HepG2 (cell line): Measurements from ENCODE around the gene TMEM14A. TPM values are rescaled to one million over a fixed set of nuclear protein-coding genes. Genes with fewer than 3 reads are reported as not detected.

Experiments
- ATF1 ChIP-seq: IDR thresholded peaks from 2 replicates; pipeline ENCODE4 v1.6.1; 2016; ENCODE audit warnings: mild to moderate bottlenecking, control low read depth
- ATF3 ChIP-seq: sonication (generic); formaldehyde crosslinking; IDR thresholded peaks from 2 replicates; pipeline ENCODE4 v1.4.0; 2020; ENCODE audit warnings: missing genetic modification reagents
- ATF7 ChIP-seq, 2 experiments: fragments of 450-650 bp in 1 of 2; sonication (generic) in 1 of 2; formaldehyde crosslinking in 1 of 2; IDR thresholded peaks; 2 replicates each; pipeline versions ENCODE4 v1.4.0 to v1.6.1; 2016 to 2020; ENCODE audit warnings: antibody characterized with exemption in 1 of 2, mild to moderate bottlenecking in 1 of 2, missing genetic modification reagents in 1 of 2
- CSRNP1 ChIP-seq: sonication (generic); formaldehyde crosslinking; IDR thresholded peaks from 2 replicates; pipeline ENCODE4 v1.8.1; 2023; ENCODE audit warnings: mild to moderate bottlenecking, missing genetic modification reagents
- GATA4 ChIP-seq: sonication (generic); IDR thresholded peaks from 2 replicates; pipeline ENCODE4 v1.6.1; 2016; ENCODE audit warnings: antibody characterized with exemption, low read depth, borderline replicate concordance
- MLX ChIP-seq: IDR thresholded peaks from 2 replicates; pipeline ENCODE4 v1.6.1; 2016
- NFIC ChIP-seq: IDR thresholded peaks from 2 replicates; pipeline ENCODE4 v1.6.1; 2012; ENCODE audit warnings: mild to moderate bottlenecking, low read length, inconsistent platforms
- POGK ChIP-seq: sonication (generic); formaldehyde crosslinking; conservative IDR thresholded peaks from 2 replicates; pipeline ENCODE4 v1.8.0; 2022; ENCODE audit warnings: mild to moderate bottlenecking, moderate library complexity, missing genetic modification reagents
- RBAK ChIP-seq: sonication (generic); formaldehyde crosslinking; IDR thresholded peaks from 2 replicates; pipeline ENCODE4 v1.5.1; 2020; ENCODE audit warnings: mild to moderate bottlenecking, missing genetic modification reagents
- RBM39 ChIP-seq: fragments of 200-400 bp; formaldehyde crosslinking; IDR thresholded peaks from one replicate; pipeline ENCODE4 v1.6.1; 2018; ENCODE audit warnings: antibody characterized with exemption, mild to moderate bottlenecking, low read depth, low read length; ENCODE audit not compliant: poor library complexity, severe bottlenecking
- SAFB2 ChIP-seq: sonication (generic); formaldehyde crosslinking; IDR thresholded peaks from 2 replicates; pipeline ENCODE4 v1.5.1; 2020; ENCODE audit warnings: missing genetic modification reagents, low read depth, mild to moderate bottlenecking, borderline replicate concordance
- TEAD2 ChIP-seq: sonication (generic); formaldehyde crosslinking; IDR thresholded peaks from 2 replicates; pipeline ENCODE4 v1.9.0; 2021; ENCODE audit warnings: missing genetic modification reagents
- YEATS4 ChIP-seq: sonication (generic); formaldehyde crosslinking; IDR thresholded peaks from 2 replicates; pipeline ENCODE4 v1.4.0; 2020; ENCODE audit warnings: missing genetic modification reagents, borderline replicate concordance
- ZBTB1 ChIP-seq: sonication (generic); formaldehyde crosslinking; IDR thresholded peaks from 2 replicates; pipeline ENCODE4 v1.4.0; 2020; ENCODE audit warnings: missing genetic modification reagents, borderline replicate concordance
- ZBTB10 ChIP-seq: sonication (generic); formaldehyde crosslinking; IDR thresholded peaks from 2 replicates; pipeline ENCODE4 v1.4.0; 2020; ENCODE audit warnings: missing genetic modification reagents, borderline replicate concordance
- ZNF30 ChIP-seq: sonication (generic); formaldehyde crosslinking; IDR thresholded peaks from 2 replicates; pipeline ENCODE4 v1.5.0; 2020; ENCODE audit warnings: mild to moderate bottlenecking, missing genetic modification reagents
- ZNF543 ChIP-seq: sonication (generic); formaldehyde crosslinking; IDR thresholded peaks from 2 replicates; pipeline ENCODE4 v1.4.0; 2020; ENCODE audit warnings: mild to moderate bottlenecking, missing genetic modification reagents
- ZNF740 ChIP-seq: sonication (generic); formaldehyde crosslinking; IDR thresholded peaks from 2 replicates; pipeline ENCODE4 v1.4.0; 2020; ENCODE audit warnings: missing genetic modification reagents
- ZNF747 ChIP-seq: sonication (generic); formaldehyde crosslinking; IDR thresholded peaks from 2 replicates; pipeline ENCODE4 v1.8.1; 2023; ENCODE audit warnings: missing genetic modification reagents, mild to moderate bottlenecking, borderline replicate concordance
- ZNF781 ChIP-seq: sonication (generic); formaldehyde crosslinking; IDR thresholded peaks from 2 replicates; pipeline ENCODE4 v1.5.1; 2020; ENCODE audit warnings: borderline replicate concordance, mild to moderate bottlenecking, missing genetic modification reagents; ENCODE audit errors: not compliant biosample characterization
- polyA plus RNA-seq, 8 experiments: library from polyadenylated mRNA; depleted of rRNA in 3 of 8; stranded (reverse) in 7 of 8; unstranded in 1 of 8; fragments of >200 nt; fragmentation: Illumina TruSeq in 4 of 8; extraction: Trizol in 4 of 8; gene quantifications; 2 replicates each; pipeline versions ENCODE4 v1.2.1 to v1.2.3, GENCODE V29; 2011 to 2016; ENCODE audit warnings: low read depth in 4 of 8, missing spikeins in 1 of 8, mixed read lengths in 1 of 8; ENCODE audit not compliant: insufficient read depth in 1 of 8
- total RNA-seq, 5 experiments: library from RNA; depleted of rRNA; stranded (reverse); fragments of >200 nt; fragmentation: Illumina TruSeq; extraction: Trizol; gene quantifications; 2 replicates each; pipeline ENCODE4 v1.2.3, GENCODE V29; 2016; ENCODE audit warnings: low read depth in 1 of 5

The TMEM14A gene
- total and polyA plus RNA-seq, 2 of the 13 experiments (the other 11 are each of a cell fraction or from before 2014, with no cell fraction given) = 24.6 to 73.7 TPM

- peak; percentile 88 for TF ChIP-seq YEATS4 (CRISPR knock-in tag)
- 0 out of 2 replicates have a peak, but pooled peaks have one; percentile 50 for TF ChIP-seq TEAD2
- TF ChIP-seq RBAK (CRISPR knock-in tag) = no peak
- TF ChIP-seq MLX (CRISPR knock-in tag) = no peak; the same call in 1 of the 2 replicates
- TF ChIP-seq ZBTB1 (CRISPR knock-in tag) = no peak
- TF ChIP-seq CSRNP1 = no peak; the same call in none of the 2 replicates
- TF ChIP-seq POGK (CRISPR knock-in tag) = peak; percentile 78; the same call in 1 of the 2 replicates
- TF ChIP-seq ZNF30 = no peak
- TF ChIP-seq ZNF740 (CRISPR knock-in tag) = no peak
- peak; percentile 17; the same call in 1 of the 2 replicates for TF ChIP-seq ZNF543 (CRISPR knock-in tag)
- TF ChIP-seq RBM39 = no peak
- no peak for TF ChIP-seq NFIC
- TF ChIP-seq ZNF747 (CRISPR knock-in tag) = peak; percentile 97
- TF ChIP-seq ATF7 (IDR thresholded peaks at IDR 0.05) = no peak
- no peak for TF ChIP-seq ATF7 (CRISPR knock-in tag; IDR thresholded peaks at IDR 0.05)
- peak; percentile 65; the same call in 1 of the 2 replicates for TF ChIP-seq ZBTB10 (CRISPR knock-in tag)
- TF ChIP-seq SAFB2 (CRISPR knock-in tag) = no peak; the same call in 1 of the 2 replicates
- TF ChIP-seq GATA4 = peak; percentile 83; the same call in 1 of the 2 replicates
- no peak for TF ChIP-seq ATF3 (CRISPR knock-in tag)
- no peak for TF ChIP-seq ATF1
- no peak for TF ChIP-seq ZNF781 (CRISPR knock-in tag)
These were observed at the start of gene TMEM14A (continued) for GRCh38 chr6:52670502-52671409.
